ENCODE results near the gene KCNN1. TPM values are rescaled to one million over a fixed set of nuclear protein-coding genes. Genes with fewer than 3 reads are reported as not detected.
A peak's percentile ranks its signal among the peaks of the same experiment; 100 is the strongest.
"Not testable (repeated sequence)": the region's sequence is repeated elsewhere in the genome, so short reads cannot be mapped to it uniquely, and the experiment has no call there.

Gene KCNN1
- total and polyA plus RNA-seq, 9 of the 15 experiments (the other 6 are each of a cell fraction or from before 2014, with no cell fraction given) = 0.01 to 6.2 (median 0.72) TPM

DNA sequence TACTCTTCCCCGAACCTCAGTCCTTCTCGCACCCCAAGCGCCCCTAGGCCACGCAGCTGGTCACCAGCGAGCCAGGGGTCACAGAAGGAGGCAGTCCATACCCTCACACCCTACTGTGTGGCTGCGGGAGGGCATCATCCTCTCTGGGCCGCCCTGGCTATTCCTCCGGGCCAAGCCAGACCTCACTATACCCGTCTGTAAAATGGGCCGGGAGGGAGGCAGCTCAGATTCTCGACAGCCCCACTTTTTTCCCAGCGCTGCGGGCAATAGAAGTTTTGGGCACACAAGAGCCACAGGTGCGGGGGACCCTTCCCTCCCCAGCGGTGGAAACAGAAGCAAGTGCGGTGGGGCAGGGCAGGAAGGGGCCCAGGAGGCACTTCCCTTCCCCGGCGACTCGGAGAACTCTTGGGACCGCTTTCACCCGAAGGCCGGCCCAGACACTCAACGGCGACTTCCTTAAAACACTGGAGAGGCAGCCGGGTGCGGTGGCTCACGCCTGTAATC is 35.5 kb downstream of the KCNN1 start (continued):
- TF ChIP-seq CSDE1 (IDR thresholded peaks at IDR 0.05) (no peak), ZSCAN32 (CRISPR knock-in tag; IDR thresholded peaks at IDR 0.05) (no peak), ZNF395 (CRISPR knock-in tag; IDR thresholded peaks at IDR 0.05) (no peak), ADNP (tag; IDR thresholded peaks at IDR 0.05) (peak; percentile 96), AFF4 (CRISPR knock-in tag; IDR thresholded peaks at IDR 0.05) (no peak), PRPF4 (IDR thresholded peaks at IDR 0.05; ENCODE audit: insufficient read depth, low read depth, low read length, poor library complexity, severe bottlenecking) (no peak), ZBTB33 (CRISPR knock-in tag; IDR thresholded peaks at IDR 0.05) (peak; percentile 70), ZNF589 (CRISPR knock-in tag; IDR thresholded peaks at IDR 0.05; ENCODE audit: low read depth) (no peak), GTF2E2 (tag; IDR thresholded peaks at IDR 0.05) (no peak)

DNA sequence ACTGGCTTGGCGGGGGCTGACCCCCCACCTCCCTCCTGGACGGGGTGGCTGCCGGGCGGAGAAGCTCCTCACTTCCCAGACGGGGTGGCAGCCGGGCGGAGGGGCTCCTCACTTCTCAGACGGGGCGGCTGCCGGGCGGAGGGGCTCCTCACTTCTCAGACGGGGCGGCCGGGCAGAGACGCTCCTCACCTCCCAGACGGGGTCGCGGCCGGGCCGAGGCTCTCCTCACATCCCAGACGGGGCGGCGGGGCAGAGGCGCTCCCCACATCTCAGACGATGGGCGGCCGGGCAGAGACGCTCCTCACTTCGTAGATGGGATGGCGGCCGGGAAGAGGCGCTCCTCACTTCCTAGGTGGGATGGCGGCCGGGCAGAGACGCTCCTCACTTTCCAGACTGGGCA is 38.8 kb downstream of the KCNN1 start:
- H3K4me2 ChIP-seq (ENCODE audit: insufficient read depth, low read length); H4K20me1 ChIP-seq (replicated peaks; ENCODE audit: control insufficient read depth, insufficient read depth, low read length); DNase-seq (ENCODE audit: extremely low read depth in 1 of 4, low spot score in 3 of 4); H3K27me3 ChIP-seq (ENCODE audit: control insufficient read depth in 2 of 2, insufficient read depth in 2 of 2, low read length in 2 of 2); BruUV-seq (replicated peaks); H3K4me3 ChIP-seq; FAIRE-seq; H2AFZ ChIP-seq (ENCODE audit: low read depth, low read length); H3K9me3 ChIP-seq (replicated peaks; ENCODE audit: control insufficient read depth, insufficient read depth, low read depth, low read length); ATAC-seq; H3K27ac ChIP-seq (ENCODE audit: extremely low read depth, low read depth, low read length); H3K9ac ChIP-seq (ENCODE audit: insufficient read depth in 1 of 2, low read depth in 2 of 2, low read length in 2 of 2); H3K9me1 ChIP-seq (ENCODE audit: control insufficient read depth, insufficient read depth, low read length): not testable (repeated sequence)
- Histone ChIP-seq H3K4me1 (replicated peaks in 1 of 2; ENCODE audit: control insufficient read depth in 2 of 2, insufficient read depth in 2 of 2, low read length in 2 of 2) (peaks cover 15 to 53% of the 10 kb centered on the region in 2 experiments; a peak in 4 of 5 replicates), H3K79me2 (ENCODE audit: control insufficient read depth, insufficient read depth, low read length) (peaks cover 43% of the 10 kb centered on the region), H3K36me3 (ENCODE audit: control insufficient read depth, insufficient read depth, low read length) (peaks cover 43% of the 10 kb centered on the region; the same call in 2 of the 3 replicates)
- ChIA-PET POLR2A (interaction anchor here (1.1 kb wide), 1 partner anchor 44 kb away, joined by 3 read pairs; no protein-coding TSS in a partner anchor), CTCF (ENCODE audit: low intra/inter-chr PET ratio) (interaction anchor here (2.4 to 3.4 kb wide), 2 partner anchors 53 to 246 kb away, joined by 14 to 59 read pairs; no protein-coding TSS in a partner anchor)
- in situ Hi-C loops (cut with MboI) (loop anchor here (10.0 kb wide), 1 partner anchor 159 kb away; no protein-coding TSS in a partner anchor), intact Hi-C loops (cut with micrococcal nuclease) (loop anchor here (5.0 to 10.0 kb wide), 2 partner anchors 107 to 159 kb away; no protein-coding TSS in a partner anchor)
- 100% methylated on average over 1 of the region's 35 CpGs for WGBS (ENCODE audit: insufficient coverage, low coverage, missing lambda C conversion rate)

Data from K562 (cell line).